ENCODE results near the gene IDH3G.

IDH3G gene

DNA sequence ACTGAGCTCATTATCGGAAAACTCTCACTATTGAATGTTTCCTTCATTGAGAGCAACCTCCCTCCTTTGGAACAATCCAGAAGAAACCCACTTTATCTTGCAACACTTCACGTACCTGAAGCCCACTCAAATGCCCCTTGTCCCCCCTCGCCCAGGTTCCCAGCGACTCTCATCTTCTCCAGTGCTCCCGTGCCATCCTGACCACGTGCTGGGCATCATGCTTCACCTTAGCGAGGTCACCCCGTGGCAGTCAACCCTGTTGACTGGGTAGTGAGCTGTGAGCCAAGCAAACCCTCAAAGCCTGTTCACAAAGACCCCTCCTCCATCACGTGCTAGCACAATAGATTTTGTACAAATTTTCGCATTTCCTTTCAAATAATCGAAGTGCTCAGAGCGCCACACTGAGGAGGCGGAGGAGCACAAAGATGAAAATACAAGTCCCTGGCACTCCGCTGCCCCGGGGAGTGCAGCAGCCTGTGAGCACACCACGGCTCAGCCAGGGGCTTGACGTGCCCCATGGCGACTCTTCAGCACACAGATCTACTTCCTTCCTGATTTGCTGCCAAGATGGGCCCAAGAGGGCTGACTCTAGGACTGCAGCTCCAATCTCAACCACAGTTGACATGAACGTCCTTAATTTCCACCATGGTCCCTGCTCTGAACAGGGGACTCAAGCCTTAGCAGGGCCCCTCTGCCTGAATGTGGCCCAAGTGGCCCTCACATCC is 20.6 kb upstream of the IDH3G start:
- DNase-seq = no peak

DNA sequence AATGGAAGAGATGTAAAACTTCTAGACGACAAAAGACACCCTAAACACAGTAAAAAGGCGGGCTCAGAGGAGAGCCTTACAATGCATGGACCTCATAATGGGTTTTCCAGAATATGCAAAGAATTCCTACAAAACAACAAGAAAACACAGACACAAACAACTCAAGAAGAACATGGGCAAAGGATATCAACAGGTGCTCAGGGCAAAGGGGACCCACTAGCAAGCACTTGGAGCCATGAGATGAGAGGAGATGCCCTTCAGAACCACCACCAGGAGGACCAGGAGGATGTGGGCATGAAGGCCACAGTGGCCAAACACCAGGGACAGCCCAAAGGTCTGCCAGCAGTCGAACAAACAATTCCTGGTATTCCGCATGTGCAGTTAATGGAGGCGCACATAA is 19.0 kb upstream of the IDH3G start:
- no peak for DNase-seq

DNA sequence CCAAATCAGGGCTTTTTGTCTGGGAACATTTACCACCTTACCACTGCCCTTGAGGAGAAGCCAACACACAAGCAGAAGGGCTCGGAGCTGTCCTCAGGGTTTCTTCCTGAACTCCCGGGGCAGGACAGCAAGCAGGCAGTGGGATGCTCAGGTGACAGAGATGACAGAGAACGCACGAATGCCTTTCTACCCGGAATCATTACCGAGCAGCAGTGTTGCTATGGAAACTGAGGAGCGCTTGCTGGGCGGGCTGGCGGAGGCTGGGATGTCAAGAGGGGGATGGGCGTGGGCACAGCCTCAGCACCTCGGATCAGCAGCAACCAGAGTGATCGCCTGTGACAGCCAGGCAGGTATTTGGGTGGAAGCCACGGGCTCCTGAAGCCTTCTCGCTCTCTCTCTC is 18.0 kb upstream of the IDH3G start:
- no peak for DNase-seq

DNA sequence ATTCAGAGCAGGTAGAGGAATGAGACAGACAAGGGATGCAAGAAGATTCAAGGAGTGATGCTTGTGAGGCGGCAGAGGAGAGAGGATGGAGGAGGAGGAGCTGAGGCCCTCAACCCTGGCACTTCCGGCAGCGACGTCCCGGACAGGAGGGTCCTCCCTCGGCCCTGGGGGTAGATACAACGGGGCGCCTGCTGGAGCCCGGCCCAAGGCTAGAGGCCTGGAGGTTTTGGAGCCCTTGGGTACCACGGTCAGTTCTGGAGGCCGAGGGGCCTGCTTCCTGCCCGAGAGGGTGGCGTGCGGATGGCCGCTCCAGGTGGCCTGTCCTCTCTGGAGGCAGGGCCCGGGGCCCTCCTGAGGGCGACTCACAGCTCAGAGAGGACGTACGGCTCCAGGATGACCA is 13.8 kb upstream of the IDH3G start:
- no peak for DNase-seq

DNA sequence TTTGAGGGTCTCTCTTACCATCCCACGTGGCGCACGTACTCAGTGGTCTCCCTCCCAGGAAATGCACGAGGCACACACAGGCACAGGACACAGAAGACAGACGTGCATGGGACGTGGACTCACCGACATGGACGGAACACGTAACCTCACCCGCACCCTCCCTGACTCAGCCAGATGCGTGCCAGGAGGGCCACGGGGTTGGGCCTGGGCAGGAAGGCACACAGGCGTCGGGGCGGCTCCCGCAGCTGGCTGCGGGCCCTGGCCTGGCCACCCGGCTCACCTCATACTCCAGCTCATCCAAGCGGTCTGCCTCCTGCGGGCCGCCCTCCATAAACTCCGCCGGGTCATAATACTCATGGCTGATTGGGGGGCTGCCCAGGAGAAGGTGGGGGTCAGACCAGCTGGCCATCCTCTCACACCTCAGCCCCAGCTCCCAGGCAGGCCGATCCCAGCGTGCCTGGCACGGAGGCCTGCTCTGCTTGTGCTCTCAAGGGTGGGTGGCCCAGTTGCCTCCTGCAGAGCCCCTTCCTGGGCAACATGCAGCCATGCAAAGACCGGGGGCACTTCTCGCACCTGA is 12.9 kb upstream of the IDH3G start:
- DNase-seq = no peak

DNA sequence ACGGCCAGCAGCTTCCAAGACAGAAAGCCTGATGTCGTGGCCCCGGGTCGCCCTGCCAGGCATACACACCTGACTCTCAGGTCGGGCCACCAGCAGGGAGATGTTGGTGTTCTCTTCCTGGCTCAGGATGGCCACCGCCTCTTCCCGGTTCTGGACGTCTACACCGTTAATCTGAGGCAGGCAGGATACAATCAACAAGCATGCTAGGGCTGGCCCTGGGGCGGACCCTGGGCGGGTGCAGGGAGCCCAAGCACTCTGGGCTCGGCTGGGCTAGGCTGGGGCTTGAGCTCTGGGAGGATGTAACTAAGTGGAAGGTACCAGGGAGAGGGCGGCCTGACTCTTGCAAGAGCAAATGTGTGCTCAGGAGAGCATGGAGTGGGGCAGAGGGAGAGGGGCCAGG is 11.3 kb upstream of the IDH3G start:
- no peak for DNase-seq

DNA sequence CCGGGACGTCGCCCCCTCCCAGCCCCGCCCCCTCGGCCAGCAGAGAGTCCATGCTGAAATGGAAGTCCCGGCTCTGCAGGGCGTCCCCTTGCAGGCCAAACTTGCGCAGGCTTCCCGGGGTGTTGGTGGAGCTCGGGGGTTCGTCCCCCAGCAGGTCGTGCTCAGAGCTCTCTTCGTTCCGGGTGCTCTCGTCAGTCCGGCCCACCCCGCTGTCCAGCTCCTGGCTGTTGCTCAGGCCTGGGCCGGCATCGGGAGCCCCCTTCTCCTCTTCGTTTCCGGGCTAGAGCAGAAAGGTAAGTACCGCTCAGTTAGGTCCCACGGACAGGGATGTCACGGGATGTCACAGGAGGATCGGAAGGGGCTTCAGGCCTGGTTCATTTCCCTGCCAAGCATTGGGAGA is 10.4 kb upstream of the IDH3G start:
- no peak for DNase-seq

DNA sequence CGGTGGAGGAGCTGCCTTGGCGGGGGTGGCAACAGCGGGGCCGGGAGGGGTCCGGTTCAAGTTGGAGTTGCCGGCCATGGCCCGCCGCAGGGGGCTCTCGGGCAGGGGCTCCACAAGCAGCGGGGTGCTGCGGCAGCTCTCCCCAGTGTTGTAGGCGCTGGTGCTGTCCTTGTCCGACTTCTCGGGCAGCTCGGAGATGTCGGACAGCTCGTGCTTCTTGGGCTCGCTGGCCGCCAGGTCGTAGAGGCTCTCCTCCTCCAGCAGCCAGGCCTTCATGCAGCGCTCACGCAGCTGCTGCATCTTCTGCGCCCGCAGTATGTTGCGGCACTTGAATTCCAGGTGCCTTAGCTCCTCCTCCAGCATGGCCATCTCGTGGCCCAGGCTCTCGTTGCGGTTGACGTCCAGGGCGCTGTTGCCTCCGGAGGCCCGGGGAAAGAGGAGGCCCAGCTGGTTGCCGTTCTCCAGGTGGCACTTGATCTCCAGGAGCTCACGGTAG is 10.0 kb upstream of the IDH3G start:
- no peak for DNase-seq

DNA sequence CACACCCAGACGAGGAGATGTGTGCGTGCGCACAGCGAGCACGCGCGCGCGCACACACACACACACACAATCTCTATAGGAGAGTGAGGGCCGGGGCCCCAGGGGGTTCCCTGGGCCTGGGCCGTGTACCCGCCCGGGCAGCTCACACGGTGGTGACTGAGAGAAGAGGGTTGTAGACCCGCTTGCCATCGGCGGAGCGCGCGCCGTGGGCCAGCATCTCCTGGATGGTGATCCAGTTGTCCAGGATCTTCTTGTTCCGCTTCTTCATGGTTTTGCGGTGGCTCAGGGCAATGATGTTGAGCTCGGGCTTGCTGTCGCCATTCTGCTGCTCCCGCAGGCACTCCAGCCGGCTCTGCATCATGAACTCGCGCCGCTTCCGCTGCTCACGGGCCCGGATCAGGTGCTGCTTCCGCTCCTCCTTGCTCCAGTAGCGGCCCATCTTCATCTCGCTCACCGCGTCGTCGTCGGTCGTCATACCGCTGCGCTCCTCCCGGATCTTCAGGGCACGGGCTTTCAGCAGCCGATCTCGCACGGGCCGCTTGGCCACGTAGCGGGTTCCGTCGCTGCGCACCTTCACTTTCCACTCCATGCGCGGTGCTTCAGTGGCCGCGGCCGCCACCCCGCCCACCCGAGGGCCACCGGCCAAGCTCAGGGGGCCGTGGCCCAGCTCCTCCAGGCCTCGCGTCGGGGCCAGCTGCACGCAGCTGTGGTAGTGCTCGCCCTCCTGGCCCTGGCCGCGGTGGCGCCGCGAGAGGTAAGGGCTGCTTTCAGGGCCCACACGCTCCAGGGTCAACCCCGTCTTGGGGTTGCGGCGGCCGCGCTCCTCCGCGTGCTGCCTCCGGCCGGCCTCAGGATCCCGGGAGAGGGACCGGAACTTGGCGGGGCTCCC is 9.3 kb upstream of the IDH3G start:
- DNase-seq = no peak

DNA sequence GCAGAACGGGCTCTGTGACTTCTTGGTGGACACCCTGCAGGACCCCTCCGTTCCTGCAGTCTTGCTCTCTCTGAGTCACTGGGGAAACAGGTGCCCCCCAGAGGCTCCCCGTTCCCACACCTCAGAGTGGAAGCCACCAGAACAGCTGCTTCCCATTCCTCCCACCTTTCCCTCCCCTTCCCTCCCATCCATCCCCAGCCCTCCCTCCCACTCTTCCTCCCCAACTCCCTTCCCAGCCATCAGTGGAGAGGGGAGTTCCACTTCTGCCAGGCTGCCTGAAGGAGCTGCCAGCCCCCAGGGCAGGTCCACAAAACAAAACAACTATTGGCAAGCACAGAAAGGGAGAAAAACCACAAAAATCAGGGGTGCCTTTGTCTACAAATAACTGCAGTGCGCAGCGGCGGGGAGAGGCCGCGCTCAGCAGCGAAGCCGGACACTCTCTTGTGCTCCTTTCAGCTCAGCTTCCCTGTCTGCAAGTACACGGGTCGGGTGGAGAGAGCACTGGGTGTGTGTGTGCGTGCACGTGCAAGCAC is 8.4 kb upstream of the IDH3G start:
- DNase-seq = no peak

DNA sequence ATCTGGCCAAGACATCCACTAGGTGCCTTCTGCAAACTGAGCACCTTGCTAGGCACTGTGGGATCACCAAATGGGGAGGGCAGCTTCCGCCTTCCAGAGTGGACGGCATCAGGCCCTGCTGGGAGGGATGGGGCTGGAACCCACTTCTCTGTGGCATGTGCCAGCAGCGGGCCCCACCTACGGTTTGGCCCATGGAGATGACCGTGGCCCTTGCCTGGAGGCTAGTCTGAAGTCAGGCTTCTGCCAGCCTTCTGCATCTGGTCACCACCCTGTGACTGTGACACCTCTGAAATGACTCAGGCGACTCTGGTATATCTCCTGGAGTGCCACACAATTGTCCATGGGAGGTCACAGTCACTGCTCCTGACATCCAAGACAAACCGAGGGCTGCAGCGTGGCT is 7.5 kb upstream of the IDH3G start:
- no peak for DNase-seq

DNA sequence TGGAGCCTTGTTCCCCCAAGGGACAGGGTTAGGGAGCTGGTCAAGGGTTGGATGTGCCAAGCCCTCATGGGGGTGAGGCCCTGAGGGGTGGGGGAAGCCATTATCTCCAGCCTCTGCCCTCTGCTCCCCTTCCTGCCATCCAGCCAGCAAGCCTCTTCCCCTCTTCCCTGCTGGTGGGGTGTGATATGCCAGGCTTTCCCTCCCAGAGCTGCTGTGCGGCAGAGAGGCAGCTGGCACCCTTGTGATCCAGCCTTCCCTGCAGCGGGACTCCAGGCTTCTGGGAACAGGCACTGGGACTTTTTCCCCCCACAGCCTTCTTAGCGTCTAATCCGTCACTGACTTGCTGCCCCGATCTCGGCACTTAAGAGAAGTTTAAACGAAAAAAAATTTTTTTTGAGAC is 6.6 kb upstream of the IDH3G start:
- no peak for DNase-seq

DNA sequence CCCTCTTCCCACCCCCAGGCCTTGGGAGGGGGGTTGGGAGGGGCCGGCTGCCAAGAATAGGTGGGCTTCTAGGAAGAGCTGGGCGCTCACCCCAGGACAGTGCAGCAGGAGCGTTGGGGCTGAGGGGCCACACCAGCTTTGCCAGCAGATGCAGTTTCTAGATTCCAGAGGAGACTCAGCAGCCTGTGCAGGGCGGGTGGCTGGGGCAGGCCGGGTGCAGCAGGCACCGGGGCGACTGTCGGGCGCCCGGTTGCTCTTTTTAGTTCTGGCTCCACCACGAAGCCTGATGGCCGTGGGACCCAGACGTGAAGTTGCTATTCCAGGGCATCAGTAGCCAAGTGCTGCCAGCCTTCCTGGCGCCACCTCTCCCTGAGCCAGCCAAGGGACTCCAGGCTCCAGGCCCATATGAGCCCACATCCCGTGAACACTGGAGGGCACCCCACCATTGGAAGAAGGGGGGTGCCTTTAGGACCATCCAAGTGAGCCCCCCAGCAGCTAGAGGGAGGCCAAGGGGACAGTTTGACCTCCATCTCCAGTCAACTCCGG is 6.1 kb upstream of the IDH3G start:
- DNase-seq = no peak

DNA sequence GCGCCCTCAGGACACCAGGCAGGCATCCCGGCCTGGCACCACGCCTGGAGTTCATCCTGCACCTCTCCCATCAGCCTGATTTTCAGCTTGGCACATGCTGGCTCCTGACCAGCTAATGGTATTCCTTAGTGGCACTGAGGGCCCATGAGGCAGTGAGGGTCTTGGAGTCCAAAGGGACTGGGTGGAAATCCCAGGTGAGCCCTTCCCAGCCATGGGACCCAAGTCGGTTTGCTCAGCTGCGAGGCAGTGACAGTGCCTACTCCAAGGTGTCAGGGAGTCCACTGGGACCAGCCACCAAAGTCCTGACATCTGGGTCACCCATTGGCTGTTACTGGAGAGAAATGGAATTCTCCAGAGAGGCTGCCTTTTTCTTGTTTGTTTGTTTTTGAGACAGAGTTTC is 5.2 kb upstream of the IDH3G start:
- no peak for DNase-seq

DNA sequence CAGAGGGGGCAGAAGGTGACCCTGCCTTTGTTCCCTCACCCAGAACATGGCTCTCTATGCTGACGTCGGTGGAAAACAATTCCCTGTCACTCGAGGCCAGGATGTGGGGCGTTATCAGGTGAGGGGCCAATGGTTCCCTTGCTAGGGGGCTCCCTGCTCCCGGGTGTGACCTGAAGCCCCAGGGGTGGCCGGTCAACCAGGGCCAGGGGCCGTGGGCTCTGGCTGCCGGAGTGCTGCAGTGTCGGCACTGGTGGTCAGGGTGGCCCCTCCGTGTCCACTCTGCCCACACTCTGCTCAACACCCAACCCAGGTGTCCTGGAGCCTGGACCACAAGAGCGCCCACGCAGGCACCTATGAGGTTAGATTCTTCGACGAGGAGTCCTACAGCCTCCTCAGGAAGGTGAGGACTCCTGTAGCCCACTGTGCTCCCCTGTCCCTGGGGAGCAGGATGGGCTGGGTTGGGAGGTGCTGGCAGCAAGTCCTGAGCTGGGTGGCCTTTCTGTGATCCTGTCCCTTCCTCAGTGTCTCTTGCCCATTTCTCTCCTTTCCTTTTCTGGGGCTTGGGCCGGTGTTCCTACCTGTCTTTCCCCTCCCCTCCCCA is 3.3 kb upstream of the IDH3G start:
- DNase-seq = no peak

DNA sequence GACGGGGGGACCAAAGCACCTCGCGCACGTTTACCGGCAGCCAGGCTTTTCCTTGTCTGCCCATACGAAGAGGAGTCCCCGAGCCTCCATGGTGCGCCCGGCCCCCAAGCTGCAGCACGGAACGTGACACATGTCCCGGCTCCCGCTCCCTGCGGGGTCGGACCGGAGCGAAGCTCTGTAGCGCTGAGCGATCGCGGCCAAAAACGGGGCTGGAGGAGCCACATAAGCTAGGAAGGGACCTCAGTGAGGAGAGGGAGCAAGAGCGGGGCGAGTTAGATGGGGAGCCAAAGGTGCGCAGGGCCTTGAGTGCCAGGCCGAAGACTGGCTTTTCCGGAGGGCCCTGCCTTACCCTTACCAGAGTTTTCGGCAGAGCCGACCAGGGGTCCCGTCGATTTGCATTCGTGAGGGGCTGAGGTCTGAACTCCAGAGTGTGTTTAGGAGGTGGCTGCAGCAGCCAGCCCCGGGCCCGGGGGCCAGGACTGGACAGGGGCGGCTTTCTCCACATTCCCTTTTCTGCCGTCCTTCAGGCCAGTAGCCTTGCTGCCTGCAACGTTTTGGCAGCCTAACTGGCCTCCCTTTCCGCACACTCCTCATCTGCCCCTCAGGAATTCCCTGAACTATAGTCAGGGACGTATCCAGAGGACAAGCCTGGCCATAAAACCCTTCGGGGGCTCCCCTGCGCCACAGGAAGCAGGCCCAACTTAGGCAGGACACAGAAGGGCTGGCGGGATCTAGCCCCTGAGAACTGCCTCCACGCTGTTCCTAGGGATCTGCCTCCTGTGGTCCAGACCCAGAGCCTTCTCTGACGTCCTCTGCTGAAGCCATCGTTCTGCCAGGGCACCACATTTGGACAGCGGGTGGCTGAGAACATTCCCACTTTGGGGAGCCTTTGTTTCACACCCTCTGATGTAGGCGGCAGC is 982 bp upstream of the IDH3G start:
- DNase-seq = peak; percentile 44

DNA sequence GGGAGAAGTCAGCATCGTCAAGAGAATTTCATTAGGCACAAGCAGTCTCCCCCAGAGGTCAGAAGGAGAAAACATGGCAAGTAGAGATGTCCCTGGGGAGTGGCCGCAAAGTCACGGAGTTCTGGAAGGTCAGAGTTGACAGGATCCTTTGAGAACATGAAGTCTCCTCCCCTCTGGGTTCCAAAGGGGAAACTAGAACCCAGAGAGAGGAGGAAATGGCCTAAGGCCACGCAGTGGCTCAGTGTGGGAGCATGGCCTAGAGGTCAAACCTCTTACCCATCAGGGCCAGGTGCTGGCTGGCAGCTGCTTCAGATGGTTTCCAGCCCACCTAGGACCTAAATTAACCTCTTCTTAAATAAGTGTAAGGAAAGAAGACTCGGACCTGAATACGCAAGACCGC is 884 bp downstream of the IDH3G start:
- no peak for DNase-seq

DNA sequence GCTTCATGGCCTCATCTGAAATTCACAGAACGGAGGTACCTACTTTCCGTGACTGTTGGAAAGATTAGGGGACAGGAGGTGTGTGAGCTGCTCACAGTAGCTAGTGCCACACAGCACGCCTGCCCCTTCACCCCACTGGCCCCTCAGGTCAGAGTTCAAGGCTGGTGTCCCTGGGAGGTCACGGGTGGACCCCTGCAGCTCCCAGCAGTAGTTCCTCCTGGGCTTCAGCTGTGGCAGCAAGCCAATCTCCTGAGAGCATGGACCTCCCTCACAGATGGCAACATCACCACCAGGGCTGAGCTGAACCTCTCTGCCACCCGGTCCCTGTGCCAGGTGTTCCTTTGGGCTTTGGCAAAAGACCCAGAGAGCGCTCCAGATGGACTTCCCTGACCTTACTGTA is 1.8 kb downstream of the IDH3G start:
- DNase-seq = no peak

DNA sequence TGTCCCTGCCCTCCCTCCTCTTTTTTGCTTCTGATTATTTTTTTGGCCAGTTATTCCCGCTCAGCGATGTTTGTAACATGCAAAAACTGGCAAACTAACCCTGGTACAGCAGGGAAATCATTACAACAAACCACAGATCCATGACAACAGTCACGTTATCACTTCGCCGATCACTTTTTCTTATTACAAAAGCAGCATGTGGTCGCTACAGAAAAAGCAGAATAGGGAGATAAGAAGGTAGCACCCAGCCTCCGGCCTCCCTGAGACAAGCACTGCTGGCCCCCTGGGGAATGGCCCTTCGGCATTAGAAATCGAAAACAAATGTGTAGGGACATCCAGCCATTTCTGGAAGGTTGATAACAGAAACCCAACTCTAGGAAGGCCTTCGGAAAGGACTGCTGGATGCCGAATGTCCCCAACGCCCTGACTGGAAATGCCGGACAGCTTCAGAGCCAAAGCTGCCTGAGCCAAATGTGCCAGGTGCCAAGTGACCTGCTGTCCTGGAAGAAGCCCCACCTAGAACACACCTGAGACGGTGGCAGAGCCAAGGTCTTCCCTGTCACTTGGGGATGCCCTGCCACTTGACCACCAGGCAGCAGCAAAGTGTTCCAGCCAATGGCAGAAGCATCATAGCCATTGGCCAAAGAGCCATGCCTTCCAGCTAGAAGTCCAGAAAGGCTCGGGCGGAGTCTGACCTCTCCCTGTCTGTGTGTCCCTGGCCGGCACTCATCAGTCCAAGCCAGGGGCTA is 2.9 kb downstream of the IDH3G start:
- DNase-seq = no peak

DNA sequence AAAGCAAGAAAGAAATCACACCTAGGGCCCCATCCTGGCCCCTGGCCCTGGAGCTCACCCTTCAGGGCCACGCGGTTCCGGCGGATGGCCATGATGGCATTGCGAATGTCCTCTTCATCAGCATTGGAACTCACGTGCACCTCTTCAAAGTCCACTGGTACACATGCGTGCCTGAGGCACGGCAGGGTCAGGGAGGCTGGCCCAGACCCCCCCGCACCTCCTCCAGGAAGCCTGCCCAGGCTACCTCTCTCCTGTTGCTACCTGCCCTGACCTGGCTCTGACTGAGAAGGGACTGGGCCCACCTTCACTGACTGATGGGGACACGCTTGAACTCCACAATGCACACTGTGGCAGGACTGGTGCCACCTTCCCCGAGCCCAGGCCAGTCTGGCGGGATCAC is 4.5 kb downstream of the IDH3G start:
- no peak for DNase-seq

DNA sequence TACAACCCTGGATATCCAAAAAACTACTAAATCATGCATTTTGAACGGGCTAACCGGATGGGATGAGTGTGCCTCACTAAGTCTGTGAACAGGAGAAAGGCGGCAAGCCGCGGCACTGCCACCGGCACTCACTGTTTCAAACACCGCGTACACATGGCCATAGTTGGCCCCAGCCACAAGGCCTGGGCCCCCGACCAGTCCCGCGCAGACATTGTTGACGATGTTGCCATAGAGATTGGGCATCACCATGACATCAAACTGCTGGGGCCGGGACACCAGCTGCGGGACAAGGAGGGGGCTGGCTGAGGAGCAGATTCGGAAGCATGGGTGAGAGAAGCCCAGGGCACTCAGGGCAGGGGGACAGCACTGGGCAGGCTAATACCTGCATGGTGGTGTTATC is 7.5 kb downstream of the IDH3G start:
- DNase-seq = no peak

Data from stimulated activated CD8-positive, alpha-beta memory T cell treated with anti-CD3 and anti-CD28 coated beads, Interleukin-4, amount 100 ng/mL, for 48 hours (primary cell).